Neuronal stem cell (in vitro differentiated cells): ENCODE measurements around the gene MUSTN1.

Experiments used
- DNase-seq: peaks from one replicate; pipeline ENCODE4 v3.0.0-alpha.2; 2013; ENCODE audit warnings: low spot score
- H2AFZ ChIP-seq: one replicate; pipeline ENCODE4 v1.6.1; 2013; ENCODE audit warnings: mild to moderate bottlenecking, low read length, inconsistent platforms
- H2AK5ac ChIP-seq: 2 replicates; pipeline ENCODE4 v1.6.1; 2013; ENCODE audit warnings: low read depth, mild to moderate bottlenecking, inconsistent platforms, low read length, moderate library complexity, mixed read lengths
- H2BK120ac ChIP-seq: 2 replicates; pipeline ENCODE4 v1.6.1; 2013; ENCODE audit warnings: low read depth, mild to moderate bottlenecking, inconsistent platforms, low read length, moderate library complexity, mixed read lengths
- H2BK12ac ChIP-seq: one replicate; pipeline ENCODE4 v1.6.1; 2013; ENCODE audit warnings: low read length, inconsistent platforms
- H2BK15ac ChIP-seq: 2 replicates; pipeline ENCODE4 v1.6.1; 2013; ENCODE audit warnings: mild to moderate bottlenecking, low read length, inconsistent platforms, mixed read lengths
- H2BK5ac ChIP-seq: one replicate; pipeline ENCODE4 v1.6.1; 2013; ENCODE audit warnings: inconsistent platforms, mild to moderate bottlenecking, low read length, moderate library complexity
- H3K14ac ChIP-seq: one replicate; pipeline ENCODE4 v1.6.1; 2013; ENCODE audit warnings: low read length, inconsistent platforms
- H3K18ac ChIP-seq: 2 replicates; pipeline ENCODE4 v1.6.1; 2013; ENCODE audit warnings: low read length, inconsistent platforms
- H3K23ac ChIP-seq: 2 replicates; pipeline ENCODE4 v1.6.1; 2013; ENCODE audit warnings: low read depth, mild to moderate bottlenecking, mixed read lengths, low read length, inconsistent platforms; ENCODE audit not compliant: poor library complexity
- H3K27ac ChIP-seq: replicated peaks from 3 replicates; pipeline ENCODE4 v1.5.1; 2013; ENCODE audit warnings: low read length, inconsistent platforms
- H3K27me3 ChIP-seq, 3 experiments: 2 replicates each; pipeline ENCODE4 v1.6.1; 2013; ENCODE audit warnings: low read length in 3 of 3, mild to moderate bottlenecking in 2 of 3, inconsistent platforms in 1 of 3, low read depth in 1 of 3, mixed read lengths in 1 of 3, moderate library complexity in 1 of 3; ENCODE audit not compliant: control insufficient read depth in 3 of 3, insufficient read depth in 3 of 3
- H3K36me3 ChIP-seq, 2 donors: replicated peaks in 1 of 2; 2 replicates each; pipeline ENCODE4 v1.6.1; 2013; ENCODE audit warnings: low read length in 2 of 2; ENCODE audit not compliant: control insufficient read depth in 2 of 2, insufficient read depth in 2 of 2
- H3K4ac ChIP-seq: 2 replicates; pipeline ENCODE4 v1.6.1; 2013; ENCODE audit warnings: inconsistent platforms, mild to moderate bottlenecking, low read length, moderate library complexity
- H3K4me1 ChIP-seq, 2 donors: 1 replicate in 1 of 2; 2 replicates in 1 of 2; pipeline ENCODE4 v1.6.1; 2013; ENCODE audit warnings: low read length in 2 of 2, low read depth in 1 of 2; ENCODE audit not compliant: control insufficient read depth in 2 of 2, insufficient read depth in 1 of 2
- H3K4me2 ChIP-seq: one replicate; pipeline ENCODE4 v1.6.1; 2013; ENCODE audit warnings: mild to moderate bottlenecking, low read length, inconsistent platforms; ENCODE audit not compliant: insufficient read depth, poor library complexity, severe bottlenecking
- H3K4me3 ChIP-seq, 2 donors: 2 replicates each; pipeline ENCODE4 v1.5.1; 2013; ENCODE audit warnings: low read length in 2 of 2, mild to moderate bottlenecking in 2 of 2, inconsistent platforms in 1 of 2, moderate library complexity in 1 of 2
- H3K79me1 ChIP-seq: one replicate; pipeline ENCODE4 v1.6.1; 2013; ENCODE audit warnings: low read depth, mild to moderate bottlenecking, inconsistent platforms, low read length, moderate library complexity
- H3K9ac ChIP-seq: one replicate; pipeline ENCODE4 v1.6.1; 2013; ENCODE audit warnings: mild to moderate bottlenecking, low read depth, low read length, inconsistent platforms; ENCODE audit not compliant: poor library complexity
- H3K9me3 ChIP-seq, 2 donors: replicated peaks in 1 of 2; 2 replicates each; pipeline versions ENCODE3 to v1.6.1; 2013; ENCODE audit warnings: low read length in 2 of 2, mild to moderate bottlenecking in 2 of 2, inconsistent platforms in 1 of 2, low read depth in 1 of 2, mixed read lengths in 1 of 2, moderate library complexity in 1 of 2; ENCODE audit not compliant: control insufficient read depth in 2 of 2, insufficient read depth in 1 of 2
- H4K8ac ChIP-seq: one replicate; pipeline ENCODE4 v1.6.1; 2013; ENCODE audit warnings: low read depth, mild to moderate bottlenecking, inconsistent platforms, low read length, moderate library complexity
- H4K91ac ChIP-seq: one replicate; pipeline ENCODE4 v1.6.1; 2013; ENCODE audit warnings: low read length, low read depth, mild to moderate bottlenecking, inconsistent platforms; ENCODE audit not compliant: poor library complexity
- WGBS, 2 donors: extraction: QIAGEN DNeasy Blood & Tissue Kit; methylation state at CpG; one replicate each; pipeline ENCODE4 v1.1.7; 2013; ENCODE audit warnings: missing lambda C conversion rate in 2 of 2, mixed read lengths in 1 of 2; ENCODE audit not compliant: insufficient read length in 2 of 2, insufficient replicate concordance in 1 of 2; ENCODE audit errors: extremely low coverage in 2 of 2; 5-methylcytosine and 5-hydroxymethylcytosine counted together

MUSTN1 gene

DNA sequence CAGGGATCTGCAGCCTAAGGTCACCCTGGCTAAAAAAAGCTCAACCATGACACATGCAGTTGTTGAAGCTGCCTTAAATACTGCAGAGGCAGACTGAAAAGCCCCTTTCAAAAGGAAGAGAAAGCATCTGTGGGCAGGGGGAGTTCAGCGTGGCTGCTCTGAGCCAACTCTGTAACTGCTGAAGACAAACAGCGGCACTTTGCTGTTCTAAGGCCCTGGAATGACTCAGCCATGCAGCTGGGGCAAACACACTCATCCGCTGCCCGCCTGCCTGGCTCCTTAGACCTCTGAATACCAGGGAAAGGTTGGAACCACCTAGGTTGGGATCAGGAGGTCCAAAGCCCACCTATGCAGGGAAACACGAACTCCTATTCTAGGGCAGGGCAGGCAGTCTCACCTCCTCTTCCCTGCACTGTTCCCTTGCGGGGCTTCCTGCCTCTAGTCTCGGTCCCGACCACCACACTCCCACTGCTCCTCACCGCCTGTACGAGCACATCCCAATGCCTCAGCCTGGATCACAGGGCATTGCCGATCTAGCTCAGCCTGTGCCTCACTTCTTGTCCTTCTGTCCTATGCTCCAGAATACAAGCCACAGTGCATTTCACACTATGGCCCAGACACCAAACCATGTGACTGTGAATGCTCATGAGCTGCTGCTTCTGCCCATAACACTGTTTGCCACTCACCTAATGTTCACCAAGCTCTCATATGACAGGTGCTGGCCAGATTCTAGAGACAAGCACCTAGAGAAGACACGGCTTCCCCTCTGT, 6.6 kb upstream of the MUSTN1 start:
- WGBS, 2 donors = no CpG with 5 or more reads among the region's 12 CpGs
- Histone ChIP-seq H3K9me3 (no peaks in the 10 kb centered on the region), H3K14ac (no peak overlapping the region), H2AFZ (no peak overlapping the region), H2BK15ac (no peak overlapping the region), H2BK5ac (no peak overlapping the region), H3K4me3 (no peak overlapping the region), H3K27ac (no peak overlapping the region), H3K36me3 (peaks cover 6 to 14% of the 10 kb centered on the region in 2 donors), H3K4me2 (no peak overlapping the region), H4K91ac (no peak overlapping the region), H3K4me1 (peaks cover 0 to 13% of the 10 kb centered on the region in 2 donors), H4K8ac (no peak overlapping the region), H2AK5ac (no peak overlapping the region), H3K18ac (peak overlapping the region; percentile 15), H3K23ac (no peak overlapping the region), H2BK12ac (no peak overlapping the region), H3K9ac (no peak overlapping the region), H2BK120ac (no peak overlapping the region), H3K79me1 (no peaks in the 10 kb centered on the region), H3K4ac (no peak overlapping the region), H3K27me3 (no peaks in the 10 kb centered on the region)
- DNase-seq = no peak

DNA sequence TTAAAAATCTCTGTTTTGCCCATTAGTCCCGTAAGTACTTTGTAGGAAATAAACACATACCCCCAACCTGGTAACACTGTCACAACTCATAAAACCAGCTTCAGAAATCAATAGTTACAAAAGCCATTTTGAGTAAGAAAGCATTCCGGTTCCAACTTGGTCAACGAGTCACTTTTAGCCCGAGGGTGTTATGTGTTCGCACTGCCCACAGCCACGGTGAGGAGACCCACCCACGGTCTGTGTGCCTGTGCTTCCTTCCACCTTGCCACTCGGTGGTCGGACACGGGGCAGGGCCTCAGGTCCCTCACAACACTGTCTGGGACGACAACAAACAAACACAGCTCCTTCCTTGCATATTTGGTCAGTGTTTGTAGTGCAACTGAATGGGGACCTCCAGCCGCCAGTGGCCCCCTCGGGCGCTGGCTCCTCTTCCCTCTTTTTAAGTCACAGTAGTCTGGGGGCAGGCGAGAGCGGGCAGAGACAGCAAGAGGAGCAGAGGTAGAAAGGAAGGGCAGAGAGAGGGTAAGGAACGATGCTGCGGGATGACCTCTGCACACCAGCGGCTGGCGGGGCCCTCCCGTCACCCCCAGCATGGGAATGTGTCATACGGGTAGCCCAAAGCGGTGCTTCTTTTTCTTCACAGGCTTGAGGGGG, 5.2 kb upstream of the MUSTN1 start:
- no peak overlapping the region for H3K18ac ChIP-seq

DNA sequence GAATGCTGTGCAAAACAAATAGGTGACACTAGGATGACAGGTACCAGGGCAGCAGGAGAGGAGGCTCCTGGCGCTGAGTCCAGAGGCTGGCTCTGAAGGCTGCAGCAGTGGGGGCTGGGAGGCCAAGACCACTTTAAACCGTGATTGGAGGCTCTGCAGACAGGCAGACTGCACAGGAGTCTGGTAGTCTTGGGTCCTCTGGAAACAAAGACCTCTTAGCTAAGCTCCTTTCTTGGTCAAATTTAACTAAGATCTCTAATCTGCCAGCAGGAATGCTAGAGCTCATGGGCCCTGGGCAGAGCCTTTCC, 4.4 kb upstream of the MUSTN1 start:
- peaks cover 6 to 14% of the 10 kb centered on the region in 2 donors for H3K36me3 ChIP-seq
- H2BK12ac ChIP-seq = no peak overlapping the region
- H4K8ac ChIP-seq = no peak overlapping the region
- no peaks in the 10 kb centered on the region for H3K79me1 ChIP-seq
- no peaks in the 10 kb centered on the region for H3K9me3 ChIP-seq
- H3K4me2 ChIP-seq = no peak overlapping the region
- H3K27me3 ChIP-seq = no peaks in the 10 kb centered on the region
- WGBS, 2 donors = no CpG with 5 or more reads among the region's 2 CpGs
- no peak overlapping the region for H2BK5ac ChIP-seq
- H3K4me1 ChIP-seq = peaks cover 16 to 31% of the 10 kb centered on the region in 2 donors
- H3K23ac ChIP-seq = no peak overlapping the region
- no peak for DNase-seq
- no peak overlapping the region for H3K14ac ChIP-seq
- H4K91ac ChIP-seq = no peak overlapping the region
- no peak overlapping the region for H3K18ac ChIP-seq
- H2BK120ac ChIP-seq = no peak overlapping the region
- no peak overlapping the region for H3K4me3 ChIP-seq
- H2AK5ac ChIP-seq = no peak overlapping the region
- H2BK15ac ChIP-seq = no peak overlapping the region
- H3K9ac ChIP-seq = no peak overlapping the region
- no peak overlapping the region for H3K4ac ChIP-seq
- no peak overlapping the region for H3K27ac ChIP-seq
- no peak overlapping the region for H2AFZ ChIP-seq

More for the DNA sequence above, 5.2 kb upstream of the MUSTN1 start:
- H2BK5ac ChIP-seq = no peak overlapping the region
- no peak for DNase-seq
- no peak overlapping the region for H2AFZ ChIP-seq
- H4K91ac ChIP-seq = no peak overlapping the region
- H3K27ac ChIP-seq = no peak overlapping the region
- no peak overlapping the region for H4K8ac ChIP-seq
- no peak overlapping the region for H2BK12ac ChIP-seq
- no peak overlapping the region for H3K4me3 ChIP-seq
- H3K4me1 ChIP-seq = peaks cover 8 to 23% of the 10 kb centered on the region in 2 donors
- H3K9ac ChIP-seq = no peak overlapping the region
- no peaks in the 10 kb centered on the region for H3K79me1 ChIP-seq
- H2AK5ac ChIP-seq = no peak overlapping the region
- H3K14ac ChIP-seq = no peak overlapping the region
- no CpG with 5 or more reads among the region's 23 CpGs for WGBS, 2 donors
- H3K4me2 ChIP-seq = no peak overlapping the region
- H2BK120ac ChIP-seq = no peak overlapping the region
- H3K27me3 ChIP-seq = no peaks in the 10 kb centered on the region
- peaks cover 6 to 14% of the 10 kb centered on the region in 2 donors for H3K36me3 ChIP-seq
- H3K23ac ChIP-seq = no peak overlapping the region
- no peak overlapping the region for H3K4ac ChIP-seq
- H3K9me3 ChIP-seq = no peaks in the 10 kb centered on the region
- no peak overlapping the region for H2BK15ac ChIP-seq

DNA sequence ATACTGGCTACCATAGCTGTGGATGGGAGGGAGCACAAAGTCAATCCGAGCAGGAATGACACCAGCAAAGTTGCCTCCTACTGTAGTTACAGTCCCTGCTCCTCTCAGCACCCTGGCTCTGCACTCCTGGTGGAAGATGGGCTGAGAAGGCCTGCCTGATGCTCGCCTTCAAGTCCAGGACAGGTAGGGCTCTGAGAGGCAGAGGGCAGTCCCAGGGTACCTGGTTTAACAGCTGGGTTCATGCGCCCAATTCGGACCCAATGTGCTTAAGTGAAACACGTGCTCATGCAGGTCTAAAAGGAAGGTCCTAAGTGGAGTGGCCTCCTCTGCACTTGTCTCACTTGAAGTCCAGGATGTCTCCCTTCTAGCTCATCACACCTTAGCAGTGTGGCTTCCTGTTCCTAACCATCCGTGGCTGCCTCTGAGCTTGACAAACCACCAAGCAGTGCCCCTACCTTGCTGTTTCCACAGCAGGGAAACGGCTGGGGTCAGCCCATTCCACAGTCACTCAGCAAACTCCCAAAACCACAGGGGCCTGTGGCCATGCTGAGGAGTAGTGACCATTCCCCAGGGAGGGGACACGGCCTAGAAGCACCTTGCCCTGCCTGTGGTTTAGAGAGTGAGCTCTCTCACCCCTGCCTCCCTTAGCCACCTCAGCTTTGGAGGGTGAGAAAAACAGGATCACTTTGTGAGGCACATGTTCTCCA, 3.9 kb upstream of the MUSTN1 start:
- Histone ChIP-seq H3K79me1 (no peaks in the 10 kb centered on the region), H2AFZ (no peak overlapping the region), H3K4ac (no peak overlapping the region), H4K91ac (no peak overlapping the region), H3K9ac (no peak overlapping the region), H3K18ac (no peak overlapping the region), H3K27ac (no peak overlapping the region), H3K36me3 (peaks cover 6 to 14% of the 10 kb centered on the region in 2 donors), H3K14ac (no peak overlapping the region), H3K9me3 (no peaks in the 10 kb centered on the region), H2BK15ac (no peak overlapping the region), H2BK120ac (no peak overlapping the region), H4K8ac (no peak overlapping the region), H3K27me3 (no peaks in the 10 kb centered on the region), H2BK12ac (no peak overlapping the region), H3K23ac (no peak overlapping the region), H2BK5ac (no peak overlapping the region), H3K4me3 (no peak overlapping the region), H2AK5ac (no peak overlapping the region), H3K4me2 (no peak overlapping the region), H3K4me1 (peaks cover 18 to 36% of the 10 kb centered on the region in 2 donors)
- WGBS, 2 donors = no CpG with 5 or more reads among the region's 8 CpGs
- DNase-seq = no peak
